Skeletal muscle tissue (tissue), 4 donors: ENCODE results near the gene NOL4L. TPM values are rescaled to one million over a fixed set of nuclear protein-coding genes. Genes with fewer than 3 reads are reported as not detected.

Experiments
- H3K27ac ChIP-seq: one replicate; pipeline ENCODE4 v1.7.0; 2013; ENCODE audit warnings: mild to moderate bottlenecking, low read depth, low read length, inconsistent platforms
- H3K27me3 ChIP-seq, 3 donors: one replicate each; pipeline ENCODE4 v1.7.0; 2013; ENCODE audit warnings: low read length in 3 of 3; ENCODE audit not compliant: control insufficient read depth in 3 of 3, insufficient read depth in 3 of 3
- H3K36me3 ChIP-seq, 3 donors: one replicate each; pipeline ENCODE4 v1.7.0; 2013; ENCODE audit warnings: low read length in 3 of 3; ENCODE audit not compliant: control insufficient read depth in 3 of 3, insufficient read depth in 3 of 3
- H3K4me1 ChIP-seq, 3 donors: one replicate each; pipeline ENCODE4 v1.7.0; 2013; ENCODE audit warnings: low read length in 3 of 3, mild to moderate bottlenecking in 3 of 3; ENCODE audit not compliant: control insufficient read depth in 3 of 3, insufficient read depth in 3 of 3
- H3K4me3 ChIP-seq, 3 donors: one replicate each; pipeline ENCODE4 v1.7.0; 2013; ENCODE audit warnings: low read length in 3 of 3
- H3K9ac ChIP-seq, 3 donors: one replicate each; pipeline ENCODE4 v1.7.0; 2013; ENCODE audit warnings: low read length in 3 of 3, mild to moderate bottlenecking in 3 of 3, moderate library complexity in 2 of 3, low read depth in 1 of 3
- H3K9me3 ChIP-seq, 3 donors: one replicate each; pipeline ENCODE4 v1.7.0; 2013; ENCODE audit warnings: low read length in 3 of 3; ENCODE audit not compliant: control insufficient read depth in 3 of 3
- total RNA-seq: library from RNA; depleted of rRNA; stranded (reverse); fragments of >200 nt; gene quantifications from one replicate; pipeline ENCODE4 v1.2.3, GENCODE V29; 2014
- donor health status: Osteomylitis.

Gene NOL4L
- total RNA-seq, 1 donor from 2014 or later, result 4.2 TPM

DNA sequence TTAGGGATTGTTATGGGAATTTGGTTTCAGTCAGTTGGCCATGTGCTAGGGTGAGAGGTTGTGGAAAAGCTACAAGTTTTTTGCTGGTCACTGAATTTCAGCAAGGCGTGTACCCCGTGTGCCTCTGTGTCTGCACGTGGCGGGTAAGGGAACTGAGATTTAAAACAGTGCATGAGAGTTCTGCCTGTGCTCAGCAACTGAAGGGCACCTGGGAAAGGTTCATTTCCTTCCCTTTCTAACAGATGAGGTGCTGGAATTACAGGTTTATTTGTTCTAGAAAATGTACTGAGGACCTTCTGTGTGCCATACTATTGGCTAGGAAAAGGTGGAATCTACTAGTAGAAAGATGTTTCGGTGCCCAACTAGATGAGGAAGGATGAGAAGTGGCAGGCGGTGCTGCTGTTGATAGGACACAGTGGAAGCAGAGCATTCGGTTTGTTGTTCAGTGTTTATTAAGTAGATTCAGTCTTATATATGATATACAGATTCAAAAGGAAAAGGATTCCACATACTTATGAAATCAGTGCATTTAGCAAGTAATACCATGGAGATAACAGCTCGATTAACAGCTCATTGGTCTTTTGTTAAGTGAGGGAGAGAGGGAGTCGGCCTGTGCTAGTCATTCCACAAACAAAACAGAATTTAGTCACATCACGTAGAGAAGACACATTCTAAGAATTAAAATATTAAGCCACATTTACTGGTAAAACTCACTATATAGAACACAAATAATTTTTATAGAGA, 142.3 kb downstream of the NOL4L start:
- no peak overlapping the region for H3K9ac ChIP-seq
- H3K4me3 ChIP-seq, result no peak overlapping the region
- H3K27me3 ChIP-seq, result no peaks in the 10 kb centered on the region
- H3K4me1 ChIP-seq, result peaks cover 10 to 24% (median 18%) of the 10 kb centered on the region in 3 donors
- H3K9me3 ChIP-seq, result no peaks in the 10 kb centered on the region
- H3K27ac ChIP-seq, result no peak overlapping the region
- H3K36me3 ChIP-seq, result peaks cover 21 to 29% (median 25%) of the 10 kb centered on the region in 3 donors

GRCh38 chr20:32441638-32442037, 143.5 kb downstream of the NOL4L start:
- H3K9ac ChIP-seq, result no peak overlapping the region
- peaks cover 28 to 40% (median 33%) of the 10 kb centered on the region in 3 donors for H3K36me3 ChIP-seq
- no peaks in the 10 kb centered on the region for H3K9me3 ChIP-seq

GRCh38 chr20:32440758-32441078, 144.4 kb downstream of the NOL4L start:
- Histone ChIP-seq H3K9me3 (no peaks in the 10 kb centered on the region), H3K36me3 (peaks cover 34 to 49% (median 41%) of the 10 kb centered on the region in 3 donors), H3K4me1 (peaks cover 0 to 10% (median 10%) of the 10 kb centered on the region in 3 donors), H3K27ac (no peak overlapping the region), H3K9ac (no peak overlapping the region), H3K27me3 (no peaks in the 10 kb centered on the region), H3K4me3 (no peak overlapping the region)

More at GRCh38 chr20:32441638-32442037, 143.5 kb downstream of the NOL4L start:
- Histone ChIP-seq H3K4me3 (no peak overlapping the region), H3K27me3 (no peaks in the 10 kb centered on the region), H3K27ac (no peak overlapping the region), H3K4me1 (peaks cover 4 to 19% (median 14%) of the 10 kb centered on the region in 3 donors)

DNA sequence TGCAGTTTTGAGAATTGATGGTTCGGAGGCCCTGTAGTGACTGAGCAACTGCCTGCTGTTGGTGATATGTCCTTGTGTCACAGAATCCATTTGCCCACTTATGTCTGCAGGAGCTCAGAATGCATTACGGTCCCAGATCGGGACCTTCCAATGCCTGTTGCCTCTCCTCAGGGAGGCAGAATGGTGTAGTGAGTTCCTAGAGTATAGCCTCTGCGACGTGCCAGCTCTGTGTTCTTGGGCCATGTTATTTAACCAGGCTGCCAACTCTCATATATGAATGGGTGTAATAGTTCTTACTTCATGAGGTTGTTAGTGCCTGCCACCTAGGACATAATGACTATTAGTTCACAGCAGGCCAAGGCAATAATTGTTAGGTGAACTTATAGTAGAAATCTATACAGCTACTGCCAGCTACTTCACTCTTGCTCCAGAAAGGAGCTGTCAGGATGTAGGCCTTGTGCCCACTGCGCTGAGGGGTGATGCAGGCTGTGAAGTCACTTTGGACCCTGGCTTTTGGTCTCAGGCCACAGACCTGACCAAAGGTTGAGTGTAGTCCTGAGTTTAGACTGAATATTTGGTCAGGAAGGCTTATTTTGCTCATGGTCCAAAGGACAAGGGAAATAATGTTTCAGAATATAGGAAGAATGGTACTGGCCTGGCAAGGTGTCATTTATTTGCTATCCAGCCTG, 144.9 kb downstream of the NOL4L start:
- no peak overlapping the region for H3K4me3 ChIP-seq
- no peak overlapping the region for H3K27ac ChIP-seq
- no peak overlapping the region for H3K9ac ChIP-seq
- H3K36me3 ChIP-seq, result peaks cover 39 to 54% (median 46%) of the 10 kb centered on the region in 3 donors
- no peaks in the 10 kb centered on the region for H3K9me3 ChIP-seq
- peaks cover 0 to 8% (median 7%) of the 10 kb centered on the region in 3 donors for H3K4me1 ChIP-seq
- H3K27me3 ChIP-seq, result no peaks in the 10 kb centered on the region

DNA sequence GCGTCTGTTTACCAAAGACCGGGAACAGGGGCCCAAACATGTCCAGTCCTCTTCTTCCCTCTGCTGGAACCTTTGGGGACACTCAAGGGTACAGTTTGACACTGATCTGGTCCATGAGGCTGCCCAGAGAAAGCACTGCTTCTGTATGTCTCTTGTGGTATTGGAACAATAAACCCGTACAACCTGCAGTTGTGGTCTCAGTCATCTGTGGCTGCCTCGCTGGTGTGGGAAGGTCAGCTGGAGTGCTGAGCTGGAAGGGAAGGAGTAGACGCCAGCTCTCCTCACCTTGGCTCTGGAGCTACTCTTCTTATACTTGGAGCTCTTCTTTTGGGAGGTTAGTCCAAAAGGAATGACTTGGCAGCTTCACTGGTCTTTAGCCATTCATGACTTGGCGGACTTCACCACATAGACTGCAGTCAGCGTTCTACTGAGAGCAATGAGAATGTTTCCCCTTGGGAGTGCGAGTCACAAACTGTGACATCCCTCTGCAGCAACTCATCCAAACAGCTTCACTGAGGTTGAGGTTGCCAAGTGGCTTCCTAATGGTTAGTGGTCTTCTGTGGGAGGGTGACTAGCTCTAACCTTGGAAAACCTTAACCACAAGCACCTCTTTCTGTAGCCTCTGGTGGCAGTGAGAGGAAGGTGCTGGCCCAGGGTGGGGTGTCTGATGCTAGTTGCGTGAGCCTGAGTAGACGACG, 145.9 kb downstream of the NOL4L start:
- H3K4me1 ChIP-seq, result peaks cover 0 to 8% (median 7%) of the 10 kb centered on the region in 3 donors
- no peak overlapping the region for H3K27ac ChIP-seq
- no peak overlapping the region for H3K9ac ChIP-seq
- H3K9me3 ChIP-seq, result no peaks in the 10 kb centered on the region
- H3K36me3 ChIP-seq, result peaks cover 47 to 63% (median 55%) of the 10 kb centered on the region in 3 donors
- no peaks in the 10 kb centered on the region for H3K27me3 ChIP-seq
- H3K4me3 ChIP-seq, result no peak overlapping the region

DNA sequence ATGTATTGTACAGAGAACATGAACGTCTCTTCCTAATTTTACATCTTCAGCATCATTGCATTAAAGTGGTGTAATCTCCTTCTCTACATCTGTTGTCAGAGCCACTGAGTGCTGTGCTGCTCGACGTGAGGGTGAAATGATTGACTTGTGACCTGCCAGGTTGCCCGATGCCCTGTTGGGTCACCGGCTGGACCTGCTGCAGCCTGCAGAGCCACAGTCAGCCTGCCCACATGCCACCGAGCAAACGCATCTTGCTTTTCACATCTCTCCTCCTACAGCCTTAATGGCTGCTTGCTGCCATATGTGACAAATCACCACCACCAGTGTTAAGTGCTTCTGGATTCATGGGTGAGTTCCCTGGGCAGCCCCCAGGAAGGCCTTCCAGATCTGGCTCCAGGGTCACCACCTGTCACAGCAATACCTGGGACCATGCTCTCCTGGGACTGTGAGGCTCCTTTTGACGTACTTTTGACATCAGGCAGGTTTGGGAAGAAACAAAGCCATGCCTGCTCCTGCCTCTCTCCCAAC, 146.7 kb downstream of the NOL4L start:
- no peak overlapping the region for H3K9ac ChIP-seq

DNA sequence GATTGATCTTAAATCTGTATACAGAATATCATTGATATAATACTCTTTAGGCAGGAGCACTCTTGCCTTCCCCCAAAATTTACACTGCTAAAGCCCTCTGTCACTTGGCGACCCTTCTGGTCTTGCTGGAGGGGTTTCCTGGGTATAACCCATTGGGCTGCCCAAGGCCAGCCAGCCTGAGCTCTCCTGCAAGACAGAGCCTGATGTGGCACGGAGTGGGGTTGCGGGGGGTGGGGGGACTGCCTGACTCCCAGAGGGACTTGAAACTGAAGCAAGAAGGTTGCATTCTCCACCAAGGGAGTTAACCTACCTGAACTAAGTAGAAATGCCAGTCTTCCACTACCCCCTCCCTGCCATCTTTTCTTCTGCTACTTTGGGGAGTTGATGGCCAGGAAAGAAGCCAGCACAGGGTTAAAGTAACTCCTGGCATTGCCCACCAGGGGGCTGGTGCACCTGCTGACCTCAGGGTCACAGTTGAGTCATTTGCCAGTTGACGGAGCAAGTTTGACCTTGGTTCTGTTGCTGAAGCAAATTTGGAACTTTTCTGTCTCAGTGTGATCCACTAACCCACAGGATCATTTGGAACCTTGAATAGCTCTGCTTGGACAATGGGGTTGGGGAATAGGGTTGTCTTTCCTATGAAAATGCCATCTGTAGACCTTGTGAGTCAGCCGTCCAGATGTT, 147.6 kb downstream of the NOL4L start:
- H3K4me1 ChIP-seq, result peaks cover 7 to 8% (median 7%) of the 10 kb centered on the region in 3 donors
- no peak overlapping the region for H3K4me3 ChIP-seq
- no peaks in the 10 kb centered on the region for H3K9me3 ChIP-seq
- no peaks in the 10 kb centered on the region for H3K27me3 ChIP-seq
- H3K27ac ChIP-seq, result no peak overlapping the region
- H3K36me3 ChIP-seq, result peaks cover 61 to 75% (median 65%) of the 10 kb centered on the region in 3 donors
- H3K9ac ChIP-seq, result no peak overlapping the region

More for the DNA sequence above, 146.7 kb downstream of the NOL4L start:
- Histone ChIP-seq H3K9me3 (no peaks in the 10 kb centered on the region), H3K36me3 (peaks cover 53 to 72% (median 62%) of the 10 kb centered on the region in 3 donors), H3K27ac (no peak overlapping the region), H3K4me3 (no peak overlapping the region), H3K27me3 (no peaks in the 10 kb centered on the region), H3K4me1 (peaks cover 2 to 8% (median 7%) of the 10 kb centered on the region in 3 donors)

- Histone ChIP-seq H3K27me3 (no peaks in the 10 kb centered on the region), H3K4me1 (peaks cover 7 to 8% (median 7%) of the 10 kb centered on the region in 3 donors), H3K36me3 (peaks cover 64 to 80% (median 70%) of the 10 kb centered on the region in 3 donors), H3K27ac (no peak overlapping the region), H3K9me3 (no peaks in the 10 kb centered on the region), H3K4me3 (no peak overlapping the region), H3K9ac (no peak overlapping the region)
These were observed 148.2 kb downstream of the NOL4L start for GRCh38 chr20:32436968-32437367.

GRCh38 chr20:32436142-32436861, 148.8 kb downstream of the NOL4L start:
- H3K36me3 ChIP-seq, result peaks cover 70 to 87% (median 74%) of the 10 kb centered on the region in 3 donors
- peaks cover 7 to 8% (median 7%) of the 10 kb centered on the region in 3 donors for H3K4me1 ChIP-seq
- no peaks in the 10 kb centered on the region for H3K27me3 ChIP-seq
- no peak overlapping the region for H3K4me3 ChIP-seq
- no peak overlapping the region for H3K9ac ChIP-seq
- H3K27ac ChIP-seq, result no peak overlapping the region
- no peaks in the 10 kb centered on the region for H3K9me3 ChIP-seq
